Measurements from ENCODE around the gene SMOC1.

DNA sequence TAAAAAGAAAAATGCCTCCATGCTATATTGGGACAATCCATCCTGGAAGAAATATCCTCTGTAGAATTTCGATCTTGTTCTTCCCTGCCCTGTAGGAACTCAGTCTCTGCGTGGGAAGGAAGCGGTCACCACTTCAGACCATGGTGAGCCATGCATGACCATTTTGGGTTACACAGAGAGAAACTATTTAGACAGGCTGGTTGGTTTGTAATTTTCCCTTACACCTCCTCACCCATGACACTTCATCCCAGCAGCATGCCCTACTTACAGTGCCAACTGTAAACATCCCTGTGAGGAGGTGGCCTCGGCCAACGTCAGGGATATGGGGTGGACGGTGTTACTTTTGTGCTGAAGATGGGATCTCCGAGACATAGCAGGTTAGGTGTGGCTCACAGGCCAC is 121.4 kb downstream of the SMOC1 start:
- no peak for TF ChIP-seq POLR2A (IDR thresholded peaks at IDR 0.05)
- TF ChIP-seq, protein P1, sequence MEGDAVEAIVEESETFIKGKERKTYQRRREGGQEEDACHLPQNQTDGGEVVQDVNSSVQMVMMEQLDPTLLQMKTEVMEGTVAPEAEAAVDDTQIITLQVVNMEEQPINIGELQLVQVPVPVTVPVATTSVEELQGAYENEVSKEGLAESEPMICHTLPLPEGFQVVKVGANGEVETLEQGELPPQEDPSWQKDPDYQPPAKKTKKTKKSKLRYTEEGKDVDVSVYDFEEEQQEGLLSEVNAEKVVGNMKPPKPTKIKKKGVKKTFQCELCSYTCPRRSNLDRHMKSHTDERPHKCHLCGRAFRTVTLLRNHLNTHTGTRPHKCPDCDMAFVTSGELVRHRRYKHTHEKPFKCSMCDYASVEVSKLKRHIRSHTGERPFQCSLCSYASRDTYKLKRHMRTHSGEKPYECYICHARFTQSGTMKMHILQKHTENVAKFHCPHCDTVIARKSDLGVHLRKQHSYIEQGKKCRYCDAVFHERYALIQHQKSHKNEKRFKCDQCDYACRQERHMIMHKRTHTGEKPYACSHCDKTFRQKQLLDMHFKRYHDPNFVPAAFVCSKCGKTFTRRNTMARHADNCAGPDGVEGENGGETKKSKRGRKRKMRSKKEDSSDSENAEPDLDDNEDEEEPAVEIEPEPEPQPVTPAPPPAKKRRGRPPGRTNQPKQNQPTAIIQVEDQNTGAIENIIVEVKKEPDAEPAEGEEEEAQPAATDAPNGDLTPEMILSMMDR (IDR thresholded peaks at IDR 0.05): no peak

Data from body of pancreas (tissue), 4 donors.